RPMI7951 (cell line): ENCODE results near the gene GRPEL2. TPM values are rescaled to one million over a fixed set of nuclear protein-coding genes. Genes with fewer than 3 reads are reported as not detected.
A peak's percentile ranks its signal among the peaks of the same experiment; 100 is the strongest.

Source experiments
- DNase-seq: peaks from one replicate; pipeline ENCODE4 v3.0.0-alpha.2; 2012; ENCODE audit warnings: low read depth
- total RNA-seq: library from RNA; depleted of rRNA; stranded (reverse); fragments of >200 nt; shearing (Covaris generic); gene quantifications from 2 replicates; pipeline ENCODE4 v1.2.3, GENCODE V29; 2014

Gene GRPEL2
- total RNA-seq, 1 experiment from 2014 or later: 21.1 TPM

DNA sequence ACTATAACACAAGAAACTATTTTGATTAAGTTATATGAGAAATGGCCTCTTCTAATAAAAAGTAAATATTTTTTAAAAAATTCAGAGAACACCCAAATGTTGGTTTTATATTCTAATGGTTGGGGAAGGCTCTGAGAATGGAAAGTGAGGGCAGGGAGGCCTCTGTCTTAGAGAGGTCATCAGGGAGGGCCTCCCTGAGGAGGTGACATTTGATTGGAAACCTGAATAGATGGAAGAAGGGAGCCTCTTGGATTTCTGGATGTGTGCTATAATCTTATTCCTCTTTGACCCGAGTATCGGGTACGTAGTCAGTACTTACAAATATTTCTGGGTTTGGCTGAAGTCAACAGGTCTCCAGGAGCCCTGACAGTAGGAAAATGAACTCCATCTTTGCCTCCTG lies 26.1 kb upstream of the GRPEL2 start:
- no peak for DNase-seq

DNA sequence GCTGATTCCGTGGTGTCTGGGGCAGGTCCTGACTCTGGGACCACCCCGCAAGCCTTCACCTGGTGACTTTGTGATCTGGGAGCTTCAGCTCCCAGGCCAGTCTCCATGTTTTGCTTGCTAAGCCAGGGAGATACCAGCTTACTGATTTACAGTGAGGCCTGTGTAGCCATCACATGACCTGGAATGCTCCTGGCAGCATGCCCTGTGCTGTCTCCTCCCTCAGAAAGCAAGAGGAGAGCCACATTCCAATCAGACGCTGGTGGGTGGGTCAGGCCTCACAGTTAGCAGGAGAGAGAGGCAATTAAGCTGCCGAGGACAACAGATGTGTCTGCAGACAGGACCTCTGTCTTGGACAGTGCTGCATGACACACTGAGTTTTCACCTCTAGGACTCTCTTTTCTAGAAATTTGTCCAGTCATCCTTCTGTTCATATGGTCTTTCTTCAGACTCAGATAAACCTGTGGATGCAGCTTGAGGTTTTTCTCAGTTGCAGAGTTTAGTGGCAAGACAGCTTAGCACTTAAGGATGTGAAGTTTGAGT lies 24.4 kb upstream of the GRPEL2 start:
- DNase-seq: peak; percentile 86

DNA sequence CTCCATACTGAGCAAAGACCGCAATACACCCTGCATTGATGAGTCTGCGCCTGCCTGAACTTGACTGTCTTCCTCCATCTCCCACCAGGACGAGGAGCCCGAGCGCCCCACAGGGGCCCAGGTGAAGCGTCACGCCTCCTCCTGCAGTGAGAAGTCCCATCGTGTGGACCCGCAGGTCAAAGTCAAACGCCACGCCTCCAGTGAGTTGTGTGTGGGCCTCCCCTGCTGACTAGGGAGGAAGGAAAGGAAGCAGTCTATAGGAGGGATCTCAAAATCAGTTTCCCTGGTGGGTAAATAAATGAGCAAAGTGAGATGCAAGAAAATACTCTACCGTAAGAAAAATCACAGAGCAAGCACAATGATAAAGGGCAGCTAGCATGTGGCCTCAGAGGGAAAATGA lies 22.8 kb upstream of the GRPEL2 start:
- DNase-seq: no peak

DNA sequence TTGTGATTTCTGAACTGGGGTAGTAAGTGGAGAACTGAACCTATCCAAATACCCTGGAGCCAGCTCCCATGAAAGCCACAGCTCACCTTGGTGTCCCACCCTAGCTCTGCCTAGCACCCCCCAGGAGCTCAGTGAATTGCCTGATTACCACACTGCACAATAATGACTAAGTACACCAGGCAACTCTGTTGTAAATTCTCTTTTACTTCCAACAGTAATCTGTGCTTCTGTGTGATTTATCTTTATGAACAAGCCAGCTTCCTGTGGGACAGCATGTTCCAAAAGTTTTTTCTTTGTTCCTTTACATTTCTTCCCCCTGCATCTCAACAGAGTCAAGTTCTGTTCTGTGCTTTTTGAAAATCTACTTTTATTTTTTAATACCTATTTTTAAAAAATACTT lies 22.1 kb upstream of the GRPEL2 start:
- DNase-seq: no peak

DNA sequence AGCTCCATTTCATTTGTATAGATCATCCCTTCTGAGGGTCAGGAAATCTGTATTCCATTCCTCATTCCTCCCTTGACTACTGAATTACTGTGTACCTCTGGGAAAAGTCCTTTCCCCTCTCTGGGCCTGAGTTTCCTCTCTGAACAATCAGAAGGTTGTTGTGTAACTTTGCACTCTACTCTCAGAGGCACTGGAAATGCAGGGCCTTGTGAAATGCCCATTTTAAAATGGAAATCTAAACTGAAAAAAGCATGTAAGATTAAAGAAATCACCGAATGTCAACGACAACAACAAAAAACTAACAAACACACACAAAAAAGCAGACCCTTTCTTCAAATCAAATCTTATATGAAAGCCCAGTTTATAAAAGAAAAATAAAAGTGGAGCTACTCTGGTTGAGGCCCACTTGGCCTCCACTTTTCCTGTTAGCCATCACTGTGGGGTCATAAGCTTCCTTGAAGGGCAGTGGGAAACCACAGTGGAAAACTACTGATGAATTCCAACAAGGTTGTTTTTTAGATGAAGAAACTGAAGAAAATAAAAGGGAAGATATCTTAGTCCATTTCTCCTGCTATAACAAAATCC lies 21.6 kb upstream of the GRPEL2 start:
- no peak for DNase-seq

DNA sequence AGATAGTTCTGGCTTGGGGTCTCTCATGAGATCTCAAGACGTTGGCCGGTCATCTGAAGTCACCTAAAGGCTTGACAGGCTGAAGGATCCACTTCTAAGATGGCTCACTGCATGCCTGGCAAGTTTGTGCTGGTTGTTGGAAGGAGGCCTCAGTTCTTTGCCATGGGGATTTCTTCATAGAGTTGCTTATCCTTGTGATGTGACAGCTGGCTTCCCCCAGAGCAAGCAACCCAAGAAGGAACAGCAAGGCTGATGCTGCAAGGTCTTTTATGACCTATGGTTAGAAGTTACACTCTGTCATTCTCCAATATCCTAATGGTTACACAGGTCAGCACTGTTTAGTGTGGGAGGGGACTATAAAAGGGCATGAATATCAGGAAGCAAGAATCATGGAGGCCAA lies 20.7 kb upstream of the GRPEL2 start:
- DNase-seq: no peak

DNA sequence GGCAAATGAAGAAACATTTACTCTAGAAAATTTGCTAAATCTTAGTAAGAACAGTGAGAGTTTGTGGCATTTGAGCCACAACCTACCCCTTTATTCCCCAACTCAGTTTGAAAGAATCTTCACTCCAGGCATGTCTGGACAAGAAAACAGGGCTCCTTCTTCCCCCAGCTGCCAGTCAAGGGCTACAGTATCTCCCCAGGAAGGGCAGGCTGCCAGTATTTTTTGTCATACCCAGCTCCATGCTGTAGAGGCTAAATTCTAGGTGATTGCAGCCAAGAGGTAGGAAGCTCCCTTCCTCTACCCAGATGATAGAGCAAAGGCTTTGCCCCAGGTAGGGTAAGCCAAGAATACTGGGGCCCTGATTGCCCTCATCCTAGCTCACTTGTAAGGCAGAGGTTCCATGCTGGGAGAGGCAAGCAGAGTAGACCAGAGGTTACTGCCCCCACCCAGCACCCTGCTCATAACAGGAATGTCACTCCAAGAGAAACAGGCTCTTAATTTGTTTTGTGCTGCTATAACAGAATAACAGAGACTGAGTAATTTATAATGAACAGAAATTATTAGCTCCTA lies 20.0 kb upstream of the GRPEL2 start:
- DNase-seq: no peak

DNA sequence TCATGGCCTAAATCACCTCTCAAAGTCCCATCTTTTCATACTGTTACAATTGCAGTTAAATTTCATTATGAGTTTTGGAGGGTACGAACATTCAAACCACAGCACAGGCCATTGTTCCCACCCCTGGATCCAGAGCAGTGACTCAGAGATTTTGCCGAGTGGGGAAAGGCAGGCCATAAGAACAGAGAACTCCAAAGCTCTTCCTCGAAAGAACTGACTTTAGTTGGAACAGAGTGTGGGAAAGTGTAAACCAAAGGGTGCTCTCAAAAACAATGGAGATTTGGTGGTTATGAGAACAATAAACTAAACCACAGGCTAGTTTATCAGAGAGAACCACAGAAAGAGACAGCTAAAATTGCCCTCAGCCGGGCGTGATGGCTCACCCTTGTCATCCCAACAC lies 19.4 kb upstream of the GRPEL2 start:
- DNase-seq: no peak

DNA sequence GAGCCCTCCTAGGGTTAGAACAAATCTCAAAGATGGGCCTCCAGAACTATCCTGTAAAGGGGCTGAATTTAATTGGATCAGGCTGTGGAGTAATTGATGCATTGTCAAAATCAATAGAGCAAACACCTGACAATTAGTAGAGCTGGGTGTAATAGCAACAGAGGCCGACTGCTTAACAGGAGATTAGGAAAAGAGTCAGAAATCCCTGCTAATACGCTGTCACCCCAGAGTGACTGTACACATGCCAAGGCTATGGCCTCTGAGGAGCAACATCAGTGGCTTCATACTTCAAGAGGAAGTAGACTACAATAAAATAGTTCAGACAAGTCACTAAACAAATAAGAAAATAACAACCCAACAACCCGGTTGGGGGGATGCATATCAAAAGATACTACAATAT lies 18.7 kb upstream of the GRPEL2 start:
- no peak for DNase-seq

DNA sequence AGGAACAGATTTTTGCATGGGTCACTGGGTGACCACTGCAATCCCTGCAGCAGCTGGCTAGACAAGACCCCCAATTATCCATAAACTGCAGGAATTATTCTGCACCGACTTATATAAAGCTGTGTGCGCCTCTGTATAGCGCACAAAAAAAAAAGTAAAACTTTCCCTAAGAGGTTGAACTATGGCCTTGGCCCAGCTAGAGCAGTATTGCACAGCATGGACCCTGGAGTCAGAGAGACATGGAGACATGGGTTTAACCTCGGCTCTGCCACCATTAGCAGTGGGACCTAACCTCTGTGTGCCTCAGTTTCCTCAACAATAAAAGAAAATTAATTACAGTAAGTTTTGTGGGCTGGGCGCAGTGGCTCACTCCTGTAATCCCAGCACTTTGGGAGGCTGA lies 17.1 kb upstream of the GRPEL2 start:
- no peak for DNase-seq

DNA sequence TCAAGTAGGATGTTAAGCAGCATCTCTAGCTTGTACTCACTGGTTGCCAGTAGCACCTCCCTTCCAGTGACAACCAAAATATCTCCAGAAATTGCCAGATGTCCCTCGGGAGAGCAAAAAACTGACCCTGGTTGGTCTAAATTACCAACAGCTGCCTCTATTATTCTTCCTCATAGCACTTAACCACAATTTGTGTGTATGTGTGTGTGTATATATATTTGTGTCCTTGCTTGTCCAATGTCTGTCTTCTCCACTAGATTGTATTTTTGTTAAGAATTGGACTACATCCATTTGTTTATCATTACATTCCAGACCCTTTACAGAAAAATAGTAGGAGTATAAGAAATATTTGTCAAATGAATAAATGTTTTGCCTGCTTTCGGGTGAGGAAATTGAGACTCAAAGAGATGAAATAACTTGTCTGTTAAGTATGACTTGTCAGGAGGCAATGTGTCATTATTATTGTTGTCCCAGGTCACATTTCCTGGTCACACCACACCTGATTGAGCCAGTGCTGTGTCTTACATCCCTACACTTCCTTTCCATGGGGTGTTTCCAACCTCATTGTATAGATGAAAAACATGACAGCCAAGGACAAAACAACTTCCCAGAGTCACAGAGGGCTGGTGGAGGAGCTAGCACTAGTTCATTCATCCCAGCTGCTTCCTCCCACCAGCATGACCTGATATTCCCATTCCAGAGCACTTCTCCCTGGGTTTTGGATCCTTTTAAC lies 11.4 kb upstream of the GRPEL2 start:
- DNase-seq: no peak

DNA sequence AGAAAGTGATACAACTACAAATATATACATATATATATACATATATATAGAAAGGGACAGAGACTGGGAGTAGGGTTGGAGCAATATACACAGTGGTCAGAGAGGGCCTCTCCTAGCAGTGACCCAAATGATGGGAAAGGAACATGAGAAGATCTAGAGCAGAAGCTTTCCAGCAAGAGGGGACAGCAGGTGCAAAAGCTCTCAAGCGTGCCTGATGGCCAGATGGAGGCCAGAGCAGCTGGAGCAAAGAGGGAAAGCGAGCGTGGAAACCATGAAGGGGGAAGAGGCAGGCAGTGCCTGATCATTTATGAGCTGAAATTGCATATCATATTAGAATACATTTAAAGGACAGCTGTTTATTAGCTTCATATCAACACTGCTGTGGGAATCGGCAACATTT lies 7.6 kb upstream of the GRPEL2 start:
- no peak for DNase-seq

DNA sequence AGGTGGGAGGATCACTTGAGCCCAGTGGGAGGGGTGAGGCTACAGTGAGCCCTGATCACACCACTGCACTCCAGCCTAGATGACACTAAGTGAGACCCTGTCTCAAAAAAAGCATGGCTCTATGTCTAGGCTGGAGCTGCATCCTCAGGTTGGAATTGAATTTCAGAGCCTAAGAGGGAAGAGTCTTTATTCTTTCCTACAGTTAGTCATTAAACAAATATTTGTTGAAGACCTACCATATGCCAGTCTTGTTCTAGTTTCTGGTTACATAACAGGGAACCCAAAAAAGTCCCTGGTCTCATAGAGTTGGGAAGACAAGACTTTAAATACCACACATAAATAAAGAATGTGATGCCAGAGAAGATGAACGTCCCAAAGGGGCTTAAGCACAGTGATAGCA lies 6.9 kb upstream of the GRPEL2 start:
- no peak for DNase-seq

DNA sequence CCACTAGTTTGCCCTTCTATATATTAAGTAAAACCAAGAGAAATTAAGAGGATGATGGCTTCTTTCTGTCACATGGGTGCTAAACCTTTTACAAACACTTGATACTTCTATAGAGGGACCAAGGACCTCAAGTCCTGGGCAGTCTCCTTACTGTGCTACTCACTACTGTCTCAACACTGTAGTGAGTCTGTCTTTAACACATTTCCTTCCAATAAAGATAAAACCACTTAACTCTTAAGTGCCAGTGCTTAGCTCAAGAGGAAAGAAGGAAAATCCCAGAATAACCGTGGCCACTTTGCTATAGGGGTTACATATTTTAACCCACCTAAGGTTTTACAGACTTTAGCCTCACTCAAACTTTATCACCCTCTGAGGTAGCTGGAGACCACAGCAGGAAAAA lies 4.4 kb upstream of the GRPEL2 start:
- DNase-seq: no peak

DNA sequence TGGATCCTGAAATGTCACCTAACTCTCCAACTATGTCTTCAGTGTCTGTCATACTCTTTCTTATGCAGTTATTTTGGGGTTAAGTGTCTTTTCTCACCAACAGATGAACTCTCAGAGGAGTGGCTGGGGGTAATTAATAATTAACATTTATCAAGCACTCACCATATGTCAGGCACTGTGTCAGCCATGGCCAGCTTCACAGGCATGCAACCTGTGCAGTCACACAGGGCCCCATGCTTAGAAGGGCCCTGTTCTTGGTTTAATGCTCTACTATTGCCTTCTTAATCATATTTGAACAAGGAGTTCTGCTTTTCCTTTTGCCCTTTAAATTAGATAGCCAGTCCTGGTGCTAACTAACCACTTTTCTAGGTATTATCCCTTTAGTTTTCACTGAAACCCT lies 3.4 kb upstream of the GRPEL2 start:
- no peak for DNase-seq

DNA sequence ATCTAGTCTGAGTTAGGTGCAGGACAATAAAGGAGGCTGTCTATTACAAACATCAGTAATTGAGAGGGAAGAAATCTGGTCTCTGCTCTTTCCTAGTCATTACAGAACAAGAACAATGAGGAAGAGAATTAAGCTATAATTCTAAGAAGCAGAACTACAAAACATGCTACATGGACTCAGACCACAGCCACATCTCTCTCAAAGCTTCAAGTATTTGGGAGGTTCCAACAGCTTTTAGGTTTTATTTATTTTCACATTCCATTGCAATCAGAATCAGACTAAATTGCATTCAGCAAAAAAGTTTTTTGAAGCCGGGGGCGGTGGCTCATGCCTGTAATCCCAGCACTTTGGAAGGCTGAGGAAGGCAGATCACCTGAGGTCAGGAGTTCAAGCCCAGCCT lies 1.1 kb upstream of the GRPEL2 start:
- DNase-seq: no peak

DNA sequence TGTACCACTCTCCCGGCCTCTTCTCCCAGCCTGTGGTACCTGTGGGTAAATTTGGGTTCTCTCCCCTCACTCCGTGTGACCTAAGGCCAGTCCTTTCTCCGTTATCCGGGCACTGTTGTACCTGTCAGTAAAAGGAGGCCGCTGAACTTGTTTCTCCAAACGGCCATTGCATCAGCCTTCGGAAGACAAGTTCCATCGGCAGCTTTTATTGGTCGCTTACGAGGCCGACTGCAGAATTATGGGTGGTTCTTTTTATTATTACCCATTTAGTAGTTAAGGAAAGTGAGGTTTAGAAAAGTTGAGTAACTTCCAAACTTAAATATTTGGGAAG lies 558 bp downstream of the GRPEL2 start:
- DNase-seq: peak; percentile 17

DNA sequence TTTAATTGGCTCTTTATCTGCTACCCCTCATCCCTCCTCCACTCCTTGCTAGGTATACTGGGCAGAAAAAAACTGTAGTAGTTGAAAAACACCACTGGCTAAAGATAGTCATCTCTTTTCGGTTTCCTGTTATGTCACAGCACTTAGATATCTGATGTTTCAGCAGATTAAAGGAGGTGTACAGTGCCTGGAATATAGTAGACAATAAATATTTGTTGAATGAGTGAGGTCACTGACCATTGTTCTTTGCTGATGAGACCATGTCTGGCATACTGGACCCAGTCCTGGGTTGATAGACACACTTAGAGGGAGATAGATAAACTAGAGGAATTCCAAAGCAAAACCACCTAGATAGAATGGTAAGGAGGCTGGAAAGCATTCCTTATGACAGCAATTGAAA lies 3.2 kb downstream of the GRPEL2 start:
- no peak for DNase-seq

DNA sequence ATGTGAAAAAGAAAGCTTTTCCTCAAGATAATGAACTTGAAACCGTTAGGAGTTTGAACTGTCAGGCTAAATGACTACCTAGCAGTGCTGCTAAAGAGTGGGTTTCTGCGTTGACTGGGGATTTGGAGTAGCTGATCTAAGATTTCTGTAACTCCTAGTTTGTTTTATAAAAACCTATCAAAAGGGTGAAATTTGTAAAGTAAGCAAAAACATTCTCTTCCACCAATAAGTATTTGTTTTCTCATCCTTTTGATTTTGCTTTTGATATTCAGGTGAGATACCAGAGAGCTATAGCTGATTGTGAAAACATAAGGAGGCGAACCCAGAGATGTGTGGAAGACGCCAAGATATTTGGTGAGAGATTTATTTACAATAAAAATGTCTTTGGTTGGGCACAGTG lies 4.1 kb downstream of the GRPEL2 start:
- no peak for DNase-seq

DNA sequence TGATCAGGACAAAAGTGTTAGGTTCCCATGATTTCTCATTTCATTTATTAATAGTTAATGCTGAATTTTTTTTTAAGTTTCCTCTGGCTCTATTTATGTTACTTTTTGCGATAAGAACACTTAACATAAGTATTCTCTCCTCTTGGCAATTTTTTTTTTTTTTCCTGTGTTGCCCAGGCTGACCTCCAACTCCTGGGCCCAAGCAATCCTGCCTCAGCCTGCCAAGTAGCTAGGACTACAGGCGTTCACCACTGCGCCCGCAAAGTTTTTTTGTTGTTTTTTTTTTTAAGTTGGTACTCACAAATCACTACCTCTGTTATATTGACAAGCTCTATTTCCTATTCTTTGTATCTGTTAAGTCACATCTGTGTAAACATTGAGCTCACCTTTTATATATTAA lies 6.9 kb downstream of the GRPEL2 start:
- DNase-seq: no peak

DNA sequence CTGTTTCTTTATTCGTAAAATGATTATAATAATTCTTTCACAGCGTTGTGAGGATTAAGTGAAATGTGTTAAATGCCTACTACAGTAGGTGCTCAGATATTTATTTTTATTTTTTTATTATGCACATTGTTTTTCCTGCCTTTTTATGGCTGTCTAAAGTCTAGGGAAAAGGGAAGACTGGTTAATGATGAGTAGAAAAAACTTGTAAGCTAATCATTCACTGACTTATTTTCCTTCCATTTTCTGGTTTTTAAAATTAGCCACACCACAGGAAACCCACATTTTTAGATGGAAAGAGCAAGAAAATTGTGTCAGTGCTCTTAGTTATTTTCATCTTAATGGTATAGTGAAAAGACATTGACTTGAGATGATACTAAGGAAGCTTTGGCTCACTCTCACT lies 8.6 kb downstream of the GRPEL2 start:
- DNase-seq: no peak

DNA sequence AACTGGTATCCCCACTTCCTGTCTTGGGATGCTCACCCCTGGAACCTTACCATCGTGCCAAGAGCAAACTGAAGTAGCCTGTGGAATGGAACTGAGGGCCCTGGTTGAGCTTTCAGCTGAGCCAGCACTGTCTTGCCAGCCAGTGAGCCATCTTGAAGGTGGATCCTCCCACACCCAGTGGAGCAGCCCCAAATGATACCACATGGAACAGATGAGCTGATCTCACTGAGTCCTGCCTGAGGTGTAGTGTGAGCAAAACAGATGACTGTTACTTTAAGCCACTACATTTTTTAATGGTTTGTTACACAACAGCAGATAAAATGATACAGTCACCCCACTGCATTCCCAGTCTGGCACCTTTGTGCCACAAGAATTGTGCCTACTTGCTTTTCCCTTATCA lies 10.4 kb downstream of the GRPEL2 start:
- DNase-seq: no peak

DNA sequence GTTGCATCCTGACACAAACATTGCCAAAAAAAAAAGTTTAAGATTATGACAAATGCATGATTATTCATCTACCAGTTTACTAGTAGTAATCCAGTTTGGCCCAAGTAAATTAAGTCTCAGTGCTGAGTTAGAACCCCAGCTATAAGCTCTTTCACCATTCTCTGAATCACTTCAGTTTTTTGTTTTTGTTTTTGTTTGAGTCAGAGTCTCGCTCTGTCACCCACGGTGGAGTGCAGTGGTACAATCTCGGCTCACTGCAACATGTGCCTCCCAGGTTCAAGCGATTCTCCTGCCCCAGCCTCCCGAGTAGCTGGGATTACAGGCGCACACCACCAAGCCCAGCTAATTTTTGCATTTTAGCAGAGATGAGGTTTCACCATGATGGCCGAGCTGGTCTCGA lies 11.1 kb downstream of the GRPEL2 start:
- no peak for DNase-seq
